ENCODE data around the gene KRT39. TPM values are rescaled to one million over a fixed set of nuclear protein-coding genes. Genes with fewer than 3 reads are reported as not detected.

The KRT39 gene
- total and polyA plus RNA-seq, 10 of the 15 experiments (the other 5 are each of a cell fraction or from before 2014, with no cell fraction given) = not detected

- TF ChIP-seq ZBED1 (IDR thresholded peaks at IDR 0.05; ENCODE audit: borderline replicate concordance) = no peak
- TF ChIP-seq USF1 (IDR thresholded peaks at IDR 0.05; ENCODE audit: borderline replicate concordance, extremely low read length, insufficient read depth, low read depth, low read length) = no peak
- no peak for TF ChIP-seq KDM1A (IDR thresholded peaks at IDR 0.05; ENCODE audit: borderline replicate concordance)
- TF ChIP-seq RBBP5 (conservative IDR thresholded peaks at IDR 0.05) = no peak
- TF ChIP-seq RUNX3 (IDR thresholded peaks at IDR 0.05; ENCODE audit: low read length) = no peak
- no peak for TF ChIP-seq SUZ12 (IDR thresholded peaks at IDR 0.05; ENCODE audit: unreplicated experiment)
- no peak for TF ChIP-seq HDGF (IDR thresholded peaks at IDR 0.05)
- TF ChIP-seq YY1 (IDR thresholded peaks at IDR 0.05; ENCODE audit: low read depth, low read length) = no peak
- no peak for TF ChIP-seq ZNF592 (IDR thresholded peaks at IDR 0.05)
These were observed 8.4 kb downstream of the KRT39 start (continued) for GRCh38 chr17:40958086-40958953.

Data from GM12878 (cell line).